OCI-LY1 (cell line): ENCODE measurements around the gene IGF2BP1.

Experiments
- CTCF ChIP-seq: fragments of 200-600 bp; sonication (generic), shearing (Covaris generic); IDR thresholded peaks from 2 replicates; pipeline ENCODE4 v1.5.1; 2017; ENCODE audit warnings: mild to moderate bottlenecking, antibody characterized with exemption, low read length, moderate library complexity, mixed read lengths
- EZH2 ChIP-seq: fragments of 200-600 bp; sonication (generic), shearing (Covaris generic); IDR thresholded peaks from 2 replicates; pipeline ENCODE4 v1.8.0; 2017; ENCODE audit warnings: borderline replicate concordance, mixed run types, mild to moderate bottlenecking, antibody characterized with exemption, low read length, moderate library complexity, mixed read lengths

- TF ChIP-seq CTCF (no peak), EZH2 (no peak)
Measured at GRCh38 chr17:48960834-48961515, 36.2 kb upstream of the IGF2BP1 start.
